HG02870 (cell line): ENCODE results near the gene ABCA4.

Experiments used
- ATAC-seq: cut with Tn5 transposase; IDR thresholded peaks from one replicate; pipeline ENCODE4 v1.9.1; 2021; ENCODE audit warnings: mild to moderate bottlenecking, moderate library complexity; ENCODE audit not compliant: unreplicated experiment

Gene ABCA4

DNA sequence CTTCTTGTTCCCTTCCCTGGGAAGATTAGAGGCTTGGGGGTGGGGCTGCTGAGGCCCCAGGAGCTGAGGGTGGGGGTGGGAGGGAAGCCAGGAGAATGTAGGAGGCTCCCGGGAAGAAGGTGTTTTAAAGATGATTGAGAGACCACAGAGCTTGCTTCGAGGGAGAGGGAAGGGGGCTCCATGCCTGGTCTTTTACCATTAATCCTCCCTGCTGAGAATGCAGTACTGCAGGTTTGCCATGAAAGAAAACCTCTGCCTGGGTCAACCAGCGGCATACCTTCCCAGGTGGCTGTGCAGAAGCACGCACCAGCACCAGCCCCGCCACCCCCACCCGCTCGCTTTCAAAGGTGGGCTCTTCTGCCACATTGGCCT lies 15.4 kb downstream of the ABCA4 start:
- ATAC-seq = no peak

- ATAC-seq = no peak
These were observed 16.0 kb downstream of the ABCA4 start for GRCh38 chr1:94104776-94105580.

DNA sequence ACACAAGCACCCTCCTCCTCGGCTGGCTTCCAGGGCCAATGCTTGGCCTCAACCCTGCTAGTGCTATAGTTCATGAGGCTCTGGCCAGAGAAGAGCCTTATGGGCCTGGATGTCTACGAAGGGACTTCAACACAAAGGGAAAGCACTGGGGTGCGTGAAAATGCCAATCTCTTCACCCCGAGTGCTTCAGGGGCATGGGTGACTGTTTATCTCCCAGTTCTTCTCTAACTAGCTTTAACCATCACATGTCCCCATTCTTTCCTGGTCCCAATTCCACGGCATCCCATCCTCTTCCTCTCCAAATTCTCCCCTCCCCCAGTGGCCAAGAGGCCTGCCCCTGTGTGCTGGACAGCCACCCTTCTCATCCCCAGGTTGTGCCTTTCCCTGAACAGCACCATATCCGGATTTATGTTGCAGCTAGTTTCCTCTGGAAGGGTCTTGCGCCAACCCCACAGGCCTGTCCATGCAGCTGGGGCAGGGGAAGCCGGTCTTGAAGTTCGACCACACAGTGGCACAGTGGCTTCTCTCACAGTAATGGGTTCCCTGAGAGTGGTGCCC lies 16.7 kb downstream of the ABCA4 start:
- no peak for ATAC-seq

- no peak for ATAC-seq
These were observed 17.3 kb downstream of the ABCA4 start for GRCh38 chr1:94103608-94104007.

DNA sequence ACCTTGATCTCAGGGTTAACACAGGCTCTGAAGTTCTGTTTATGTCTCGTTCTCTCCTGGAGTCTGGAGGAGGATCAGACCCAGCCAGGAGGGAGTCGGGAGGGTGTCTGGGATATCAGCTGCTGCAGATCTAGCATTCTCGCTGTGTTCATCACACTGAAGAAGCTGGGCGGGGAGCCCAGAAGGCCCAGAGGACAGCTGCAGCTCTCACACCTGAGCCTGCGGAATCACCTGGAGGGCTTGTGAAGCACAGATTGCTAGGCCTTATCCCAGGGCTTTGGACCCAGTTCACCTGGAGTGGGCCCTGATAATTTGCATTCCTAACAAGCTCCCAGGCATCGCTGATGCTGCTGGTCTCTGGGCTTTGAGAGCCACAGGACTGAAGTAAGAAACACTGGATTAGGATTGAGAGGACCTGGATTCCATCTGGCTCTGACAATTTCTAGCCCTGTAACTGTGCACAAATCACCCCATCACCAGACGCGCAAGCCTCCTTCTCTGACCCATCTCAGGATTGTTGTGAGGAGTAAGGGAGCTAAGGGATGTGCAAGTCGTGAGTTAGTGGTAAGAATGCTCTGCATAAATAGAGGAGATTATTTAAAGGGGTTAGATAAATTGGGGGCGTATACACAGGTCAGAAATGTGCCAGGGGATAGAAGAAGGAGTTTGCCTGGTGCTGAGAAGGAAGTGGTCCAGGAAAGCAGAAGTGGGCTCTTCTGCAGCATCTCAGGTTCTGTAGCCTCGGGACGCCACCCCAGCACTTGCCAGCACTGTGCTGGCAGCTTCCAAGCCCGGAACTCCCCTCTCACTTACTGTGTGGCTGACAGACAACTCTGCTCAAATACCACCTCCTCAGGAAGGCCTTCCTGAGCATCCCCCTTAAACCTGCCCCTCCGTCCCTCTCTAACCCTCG lies 19.1 kb downstream of the ABCA4 start:
- ATAC-seq = no peak

DNA sequence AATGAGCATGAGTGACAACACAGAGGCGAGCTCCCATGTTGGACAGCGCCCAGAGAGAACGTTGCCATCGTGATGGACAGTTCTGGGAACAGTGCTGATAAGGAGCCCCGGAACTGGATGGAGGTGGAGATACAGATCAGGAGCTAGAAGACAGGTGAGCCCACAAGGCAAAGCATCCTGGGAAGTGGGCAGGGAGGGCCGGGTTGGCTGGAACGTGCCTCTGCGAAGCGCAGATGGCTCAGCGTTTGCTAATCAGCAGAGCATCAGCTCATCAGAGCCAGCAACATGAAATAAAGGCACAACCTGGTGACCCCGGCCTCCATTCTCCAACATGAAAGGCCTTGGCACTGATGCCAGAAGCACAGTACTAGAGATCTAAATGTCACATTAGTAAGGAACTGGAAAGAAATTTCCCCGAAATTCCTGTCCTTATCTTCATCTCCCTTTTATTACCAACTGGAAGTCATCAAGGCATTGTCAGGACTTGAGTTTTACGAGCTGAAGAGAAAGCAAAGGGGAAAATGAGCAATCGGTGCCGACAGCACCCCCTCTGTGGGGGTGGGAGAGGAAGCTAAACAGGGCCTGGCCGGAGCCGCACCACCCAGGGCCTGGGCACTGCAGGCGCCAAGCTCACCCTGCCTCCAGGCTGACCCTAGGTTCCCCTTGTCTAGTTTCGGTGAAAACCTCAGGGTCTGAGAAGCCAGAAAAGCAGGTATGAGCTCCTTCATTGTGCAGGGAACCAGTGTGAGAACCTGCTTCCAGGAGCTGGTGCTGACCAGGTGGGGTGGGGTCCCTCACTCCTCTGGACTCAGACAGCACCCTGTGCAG lies 19.9 kb downstream of the ABCA4 start:
- no peak for ATAC-seq

DNA sequence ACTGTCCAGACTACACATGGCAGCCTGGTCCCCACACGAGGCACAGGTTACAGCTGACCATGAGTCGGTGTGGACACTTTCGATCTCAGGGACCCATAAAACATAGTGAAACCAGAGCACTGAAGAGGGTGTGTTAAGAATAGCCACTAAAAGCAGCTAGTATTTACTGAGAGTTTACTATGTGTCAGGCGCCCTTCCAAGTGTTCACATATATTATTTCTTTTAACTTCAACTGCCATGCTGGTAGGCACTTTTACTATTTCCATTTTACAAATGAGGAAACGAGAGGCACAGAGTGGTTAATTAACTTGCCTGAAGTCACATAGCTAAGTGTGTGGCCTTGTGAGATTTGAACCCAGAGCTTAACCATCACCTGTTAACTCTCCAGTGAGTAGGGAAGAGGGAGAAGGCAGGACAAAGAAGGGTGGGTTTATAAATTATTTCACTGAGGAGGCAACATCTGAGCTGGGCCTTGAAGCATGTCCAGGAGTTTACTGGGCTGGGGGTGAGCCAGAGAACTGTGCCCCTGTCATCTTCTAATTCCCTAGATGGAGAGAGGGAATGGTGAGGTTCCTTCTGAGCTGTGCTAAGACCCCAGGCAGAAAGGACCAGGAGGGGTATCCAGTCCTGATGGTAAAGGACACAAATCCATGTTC lies 20.7 kb downstream of the ABCA4 start:
- no peak for ATAC-seq

- no peak for ATAC-seq
These were observed 21.6 kb downstream of the ABCA4 start for GRCh38 chr1:94099303-94099702.

DNA sequence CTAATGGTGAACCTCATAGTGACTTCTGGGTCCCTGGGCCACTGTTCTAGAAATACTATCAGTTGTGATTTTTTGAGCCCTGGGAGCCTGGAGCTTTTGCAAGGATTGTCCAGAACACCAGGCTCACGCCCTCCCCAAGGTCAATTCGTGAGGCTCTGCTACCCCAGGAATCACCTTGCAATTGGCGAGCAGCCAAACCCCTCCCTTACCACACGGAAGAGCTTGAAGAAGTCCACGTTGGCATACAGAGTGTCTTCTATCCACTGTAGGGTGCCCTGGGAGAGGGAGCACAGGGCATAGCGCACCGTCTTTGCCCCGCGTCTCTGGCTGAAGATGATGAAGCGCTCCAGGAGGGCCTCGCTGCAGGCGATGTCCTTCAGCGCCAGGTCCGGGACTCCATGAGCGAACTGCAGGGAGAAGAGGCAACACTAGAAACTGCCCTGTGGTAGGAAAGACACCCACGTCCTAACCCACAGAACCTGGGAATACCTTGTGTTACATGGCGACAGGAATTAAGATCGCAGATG lies 22.3 kb downstream of the ABCA4 start:
- no peak for ATAC-seq

- no peak for ATAC-seq
These were observed 24.0 kb downstream of the ABCA4 start for GRCh38 chr1:94096797-94097549.

- no peak for ATAC-seq
These were observed 25.0 kb downstream of the ABCA4 start for GRCh38 chr1:94095744-94096469.

- no peak for ATAC-seq
These were observed 25.8 kb downstream of the ABCA4 start for GRCh38 chr1:94095112-94095637.

DNA sequence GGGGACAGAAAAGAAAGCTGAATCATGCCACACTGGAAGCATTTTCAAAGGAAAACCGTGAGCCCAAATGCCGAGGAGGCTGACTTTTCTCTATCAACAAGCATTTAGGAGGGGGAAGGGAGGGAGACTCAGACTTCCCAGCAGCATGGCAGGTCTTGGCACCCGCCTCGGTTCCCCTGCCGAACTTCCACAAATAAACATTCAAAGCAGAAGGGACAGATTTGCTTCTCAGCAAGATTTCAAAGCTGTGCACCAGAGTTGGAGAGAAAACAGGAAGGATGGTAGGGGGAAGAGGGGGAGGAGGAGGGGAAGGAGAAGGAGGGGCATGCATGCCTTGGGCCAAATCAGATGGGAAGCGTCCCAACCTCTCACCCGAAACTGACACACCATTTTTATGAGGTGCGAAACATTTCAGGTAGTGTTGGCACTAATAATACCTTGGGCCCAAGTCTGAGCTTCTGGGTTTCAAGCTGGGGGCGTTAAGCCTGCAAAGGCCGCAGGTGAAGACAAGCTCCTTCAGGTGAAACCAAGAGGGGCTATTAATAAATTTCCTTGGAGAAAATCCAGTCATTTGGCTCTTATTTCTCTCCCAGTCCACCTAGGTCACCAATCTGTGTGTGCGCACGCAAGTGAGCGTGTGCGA lies 26.4 kb downstream of the ABCA4 start:
- ATAC-seq = no peak

GRCh38 chr1:94093996-94094395 lies 27.0 kb downstream of the ABCA4 start:
- no peak for ATAC-seq

DNA sequence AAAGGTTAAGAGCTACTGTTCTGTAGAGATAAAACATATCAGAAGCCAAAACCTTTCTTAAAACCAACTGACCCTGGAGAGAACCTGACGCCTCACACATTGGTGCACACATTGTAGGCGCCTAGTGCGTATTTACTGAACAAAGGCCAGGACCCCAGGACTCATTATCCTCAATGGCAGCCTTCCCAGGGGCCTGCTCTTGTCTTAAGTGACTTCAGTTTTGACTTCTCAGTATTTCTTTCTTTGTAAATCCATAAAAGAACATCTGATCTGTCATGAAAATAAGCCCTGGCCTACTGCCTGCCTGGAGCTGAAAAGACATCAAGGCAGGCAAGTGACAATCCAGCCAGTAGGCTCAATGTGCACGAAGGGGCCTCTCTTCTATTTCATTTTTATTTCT lies 27.6 kb downstream of the ABCA4 start:
- ATAC-seq = no peak

GRCh38 chr1:94092210-94092613 lies 28.7 kb downstream of the ABCA4 start:
- no peak for ATAC-seq

DNA sequence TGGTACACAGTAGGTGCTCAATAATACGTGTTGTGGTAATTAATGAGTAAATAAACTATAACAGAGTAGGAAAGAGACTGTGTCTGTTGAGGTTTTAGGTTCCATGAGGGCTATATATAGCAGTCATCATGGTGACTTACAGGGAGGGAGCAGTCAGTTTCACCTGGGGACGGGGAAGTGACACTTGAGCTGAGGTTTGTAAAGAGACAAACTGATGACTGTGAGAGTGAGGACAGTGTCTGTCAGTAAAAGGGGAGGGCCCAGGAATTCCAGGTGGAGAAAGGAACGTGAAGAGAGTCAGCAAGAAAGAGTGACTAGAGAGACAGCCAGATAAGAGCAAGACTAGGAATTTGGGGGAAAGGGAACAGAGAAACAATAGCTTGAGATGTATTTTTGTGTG lies 30.2 kb downstream of the ABCA4 start:
- no peak for ATAC-seq

GRCh38 chr1:94087193-94087592 lies 33.8 kb downstream of the ABCA4 start:
- ATAC-seq = no peak
